ENCODE data around the gene P2RY11.

The P2RY11 gene

DNA sequence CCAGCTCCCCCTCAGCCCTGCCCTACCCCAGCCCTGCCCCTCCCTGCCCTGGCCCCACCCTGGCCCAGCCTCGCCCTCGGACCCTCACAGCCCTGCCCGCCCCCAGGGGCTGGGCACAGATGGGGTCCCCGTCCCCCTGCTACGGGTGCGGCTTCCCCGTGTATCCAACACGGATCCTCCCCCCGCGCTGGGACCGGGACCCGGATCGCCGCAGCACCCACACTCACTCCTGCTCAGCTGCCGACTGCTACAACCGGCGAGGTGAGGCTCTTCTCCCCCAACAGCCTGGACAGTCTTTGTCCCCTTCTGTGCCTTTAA lies 20.2 kb upstream of the P2RY11 start:
- peak overlapping the region in 4 of 11 experiments; percentile 19 to 46 (median 32); a peak in 3 of 22 replicates for H3K9ac ChIP-seq
- peak overlapping the region in 8 of 11 experiments; percentile 35 to 79 (median 60); a peak in 12 of 22 replicates for H3K4me2 ChIP-seq
- H3K9me3 ChIP-seq (replicated peaks in 1 of 11), result no peaks in the 10 kb centered on the region
- H3K27me3 ChIP-seq, result no peaks in the 10 kb centered on the region
- no peak overlapping the region for H3K4me3 ChIP-seq
- no peak for TF ChIP-seq Cebpa-rat (IDR thresholded peaks at IDR 0.05)
- peaks cover 19 to 52% (median 39%) of the 10 kb centered on the region in 11 experiments; a peak in 21 of 22 replicates for H3K36me3 ChIP-seq
- H3K27ac ChIP-seq, result peak overlapping the region in 5 of 11 experiments; percentile 6 to 48 (median 30); a peak in 5 of 22 replicates
- peaks cover 0 to 17% (median 0%) of the 10 kb centered on the region in 11 experiments; a peak in 4 of 22 replicates for H4K20me1 ChIP-seq
- peaks cover 16 to 37% (median 29%) of the 10 kb centered on the region in 10 experiments for H3K4me1 ChIP-seq

DNA sequence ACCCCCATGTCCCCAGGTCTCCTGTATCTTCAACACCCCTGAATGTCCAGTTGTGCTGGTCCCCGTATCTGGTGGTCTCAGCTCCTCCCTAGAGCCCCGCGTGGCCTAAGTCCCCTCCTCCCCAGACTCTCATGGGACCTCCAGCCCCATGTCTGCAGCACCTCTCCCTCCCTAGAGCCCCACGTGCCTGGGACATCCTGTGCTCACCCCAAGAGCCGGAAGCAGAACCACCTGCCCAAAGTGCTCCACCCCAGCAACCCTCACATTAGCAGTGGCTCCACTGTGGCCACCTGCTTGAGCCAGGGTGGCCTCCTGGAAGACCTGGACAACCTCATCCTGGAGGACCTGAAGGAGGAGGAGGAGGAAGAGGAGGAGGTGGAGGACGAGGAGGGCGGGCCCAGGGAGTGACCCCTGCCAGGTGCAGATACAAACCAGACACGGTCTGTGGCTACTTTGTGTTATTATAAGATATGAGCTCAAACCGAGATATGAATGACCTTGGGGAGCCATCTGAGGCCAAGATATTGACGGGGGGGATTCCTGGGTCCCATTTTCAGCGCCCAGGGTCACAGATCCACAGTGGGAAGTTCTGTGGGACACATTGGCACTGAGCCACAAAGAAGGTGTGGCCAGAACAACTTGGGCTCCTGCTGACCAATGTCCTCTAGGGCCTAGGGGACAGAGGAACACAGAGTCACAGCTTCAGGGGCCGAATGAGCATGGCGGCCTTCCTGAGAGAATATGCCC lies 19.4 kb upstream of the P2RY11 start:
- Histone ChIP-seq H3K36me3 (peaks cover 19 to 52% (median 39%) of the 10 kb centered on the region in 11 experiments; a peak in 21 of 22 replicates), H4K20me1 (peaks cover 0 to 17% (median 0%) of the 10 kb centered on the region in 11 experiments; a peak in 4 of 22 replicates), H3K27ac (peak overlapping the region in 6 of 11 experiments; percentile 6 to 48 (median 26); a peak in 8 of 22 replicates), H3K4me3 (no peak overlapping the region), H3K9ac (peak overlapping the region in 4 of 11 experiments; percentile 19 to 46 (median 32); a peak in 3 of 22 replicates), H3K9me3 (replicated peaks in 1 of 11) (no peaks in the 10 kb centered on the region), H3K4me1 (peaks cover 21 to 37% (median 33%) of the 10 kb centered on the region in 10 experiments), H3K4me2 (peak overlapping the region in 8 of 11 experiments; percentile 35 to 79 (median 60); a peak in 14 of 22 replicates), H3K27me3 (no peaks in the 10 kb centered on the region)
- TF ChIP-seq Cebpa-rat (IDR thresholded peaks at IDR 0.05), result no peak

DNA sequence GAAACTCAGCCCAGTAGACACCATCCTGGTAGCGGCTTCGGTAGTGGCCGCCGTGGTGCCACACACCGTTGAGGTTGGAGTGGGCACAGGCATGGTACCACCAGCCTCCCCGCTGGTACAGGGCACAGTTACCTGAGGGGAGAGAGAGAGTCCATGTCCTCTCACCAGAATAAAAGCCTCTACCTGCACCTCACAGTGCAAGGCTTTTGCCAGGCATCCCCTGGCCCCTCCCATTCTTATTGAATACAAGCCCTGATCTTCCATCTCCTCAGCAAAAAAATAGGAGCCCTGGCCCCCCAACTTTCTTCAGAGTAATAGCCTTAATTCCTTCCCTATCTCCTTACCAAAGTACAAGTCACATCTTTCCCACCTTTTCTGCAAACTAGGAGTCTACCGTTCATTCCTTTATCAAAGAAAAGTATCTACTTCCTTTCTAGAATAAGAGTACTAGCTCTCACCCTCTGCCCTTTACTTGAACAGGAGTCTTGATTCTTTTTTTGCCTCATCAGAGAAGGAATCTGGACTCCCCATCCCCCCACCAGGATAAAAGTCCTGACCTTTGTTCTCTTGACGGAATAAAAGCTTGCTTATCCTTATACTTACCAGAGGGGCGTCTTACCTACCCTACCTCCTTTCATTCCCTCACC lies 18.7 kb upstream of the P2RY11 start:
- Histone ChIP-seq H3K9ac (no peak overlapping the region), H3K36me3 (peaks cover 19 to 52% (median 39%) of the 10 kb centered on the region in 11 experiments; a peak in 21 of 22 replicates), H3K4me3 (no peak overlapping the region), H3K27ac (peak overlapping the region in 2 of 11 experiments; percentile 13 to 48; a peak in 1 of 22 replicates), H3K27me3 (no peaks in the 10 kb centered on the region), H3K4me1 (peaks cover 19 to 38% (median 33%) of the 10 kb centered on the region in 10 experiments), H3K4me2 (peak overlapping the region in 3 of 11 experiments; percentile 60 to 79 (median 68); a peak in 4 of 22 replicates), H3K9me3 (replicated peaks in 1 of 11) (no peaks in the 10 kb centered on the region), H4K20me1 (peaks cover 0 to 17% (median 0%) of the 10 kb centered on the region in 11 experiments; a peak in 3 of 22 replicates)
- no peak for TF ChIP-seq Cebpa-rat (IDR thresholded peaks at IDR 0.05)

DNA sequence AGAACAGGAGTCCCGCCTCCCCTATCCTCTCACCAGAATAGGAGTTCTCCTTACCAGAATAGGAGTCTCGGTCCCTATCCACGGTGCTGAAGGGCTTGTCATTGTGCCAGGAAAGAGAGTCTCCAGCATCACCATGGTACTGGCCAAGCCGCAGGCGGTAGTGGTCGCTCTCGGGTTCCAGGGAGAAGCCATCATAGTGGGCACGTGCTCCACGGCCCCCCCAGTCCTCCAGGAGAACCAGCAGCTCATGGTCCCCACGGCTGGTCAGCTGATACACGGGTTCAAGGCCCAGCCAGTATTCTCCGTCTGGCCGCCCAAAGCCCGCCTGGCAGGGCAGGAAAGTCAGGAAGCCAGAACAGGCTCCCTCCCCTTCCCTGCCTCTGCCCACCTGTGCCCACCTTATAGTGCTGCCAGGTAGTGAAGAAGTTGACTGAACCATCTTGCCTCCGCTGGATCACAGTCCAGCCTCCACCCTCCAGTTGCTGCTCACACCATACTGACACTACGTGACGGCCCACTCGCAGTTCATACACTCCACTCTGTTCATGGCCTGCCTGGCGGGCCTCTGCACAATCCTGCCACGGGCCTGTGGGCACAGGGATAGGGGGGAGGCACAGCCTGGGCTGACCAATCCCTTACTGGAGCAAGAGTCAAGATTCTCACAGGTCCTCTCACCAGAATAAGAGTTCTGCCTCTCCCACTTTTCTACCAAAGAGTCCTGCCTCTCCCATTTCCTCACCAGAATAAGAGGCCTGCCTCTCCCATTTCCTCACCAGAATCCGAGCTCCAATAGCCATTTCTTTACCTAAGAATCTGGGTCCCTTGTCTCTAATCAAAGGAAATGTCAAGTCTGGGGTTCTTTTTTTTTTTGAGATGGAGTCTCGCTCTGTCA lies 18.0 kb upstream of the P2RY11 start:
- Histone ChIP-seq H3K27me3 (no peaks in the 10 kb centered on the region), H3K4me2 (no peak overlapping the region), H3K9me3 (replicated peaks in 1 of 11) (no peaks in the 10 kb centered on the region), H4K20me1 (peaks cover 0 to 17% (median 0%) of the 10 kb centered on the region in 11 experiments; a peak in 3 of 22 replicates), H3K27ac (no peak overlapping the region), H3K9ac (no peak overlapping the region), H3K4me3 (no peak overlapping the region), H3K4me1 (peaks cover 26 to 43% (median 33%) of the 10 kb centered on the region in 10 experiments), H3K36me3 (peaks cover 19 to 52% (median 39%) of the 10 kb centered on the region in 11 experiments; a peak in 21 of 22 replicates)
- no peak for TF ChIP-seq Cebpa-rat (IDR thresholded peaks at IDR 0.05)

DNA sequence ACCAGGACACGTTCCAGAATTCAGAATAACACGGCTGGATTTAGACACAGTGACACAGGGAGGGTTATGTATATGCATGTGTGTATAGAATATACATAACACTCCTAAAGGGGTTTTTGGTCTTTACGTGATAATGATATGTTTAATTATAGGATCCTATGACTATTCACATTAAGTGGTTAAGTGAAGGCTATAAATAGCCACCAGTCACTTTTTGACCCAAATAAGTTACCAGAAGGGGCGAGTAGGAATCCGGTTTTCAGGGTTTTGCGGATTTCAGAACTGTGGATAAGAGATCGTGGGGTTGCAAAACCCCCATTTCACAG lies 15.9 kb upstream of the P2RY11 start:
- no peak for TF ChIP-seq Cebpa-rat (IDR thresholded peaks at IDR 0.05)
- Histone ChIP-seq H3K27me3 (no peaks in the 10 kb centered on the region), H4K20me1 (peaks cover 0 to 13% (median 0%) of the 10 kb centered on the region in 11 experiments; a peak in 2 of 22 replicates), H3K36me3 (peaks cover 9 to 33% (median 24%) of the 10 kb centered on the region in 11 experiments; a peak in 21 of 22 replicates), H3K9ac (peak overlapping the region in 1 of 11 experiments; percentile 53; a peak in 1 of 22 replicates), H3K4me3 (peak overlapping the region in 3 of 10 experiments; percentile 6 to 43 (median 27); a peak in 2 of 20 replicates), H3K4me1 (peaks cover 33 to 56% (median 41%) of the 10 kb centered on the region in 10 experiments), H3K27ac (no peak overlapping the region; a peak in 2 of 22 replicates), H3K9me3 (replicated peaks in 1 of 11) (no peaks in the 10 kb centered on the region), H3K4me2 (peak overlapping the region; percentile 53 to 97 (median 70))

DNA sequence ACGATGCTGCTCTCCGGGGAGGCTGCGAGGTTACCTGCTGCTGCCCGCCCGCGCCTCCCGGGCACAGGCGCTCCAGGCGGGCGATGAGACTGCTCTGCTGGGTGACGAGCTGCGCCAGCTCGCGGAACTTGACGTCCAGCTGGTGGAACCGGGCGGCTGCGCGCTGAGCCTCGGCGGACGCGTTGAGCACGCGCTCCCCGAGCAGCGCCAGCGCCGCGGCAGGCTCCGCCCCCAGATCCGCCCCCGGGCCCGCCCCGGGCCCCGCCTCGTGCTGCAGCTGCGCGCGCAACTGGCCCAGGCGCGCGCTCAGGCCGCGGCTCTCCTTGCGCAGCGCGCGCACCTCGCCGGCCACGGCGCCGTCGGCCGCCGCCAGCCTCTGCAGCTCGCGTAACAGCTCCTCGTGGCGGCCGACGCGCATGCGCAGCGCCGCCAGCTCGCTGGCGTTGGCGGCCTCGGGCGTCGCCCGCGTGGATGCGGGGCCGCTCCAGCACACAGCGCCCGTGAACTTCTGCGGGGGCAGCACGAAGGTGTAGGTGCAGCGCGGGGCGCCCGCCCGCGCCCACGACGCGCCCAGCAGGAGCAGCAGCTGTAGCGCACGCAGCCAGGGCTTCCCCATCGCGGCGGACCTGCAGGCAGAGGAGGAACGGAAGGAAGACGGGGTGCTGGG lies 15.4 kb upstream of the P2RY11 start:
- no peaks in the 10 kb centered on the region for H3K9me3 ChIP-seq (replicated peaks in 1 of 11)
- H3K27me3 ChIP-seq, result no peaks in the 10 kb centered on the region
- H3K36me3 ChIP-seq, result peaks cover 9 to 28% (median 24%) of the 10 kb centered on the region in 11 experiments; a peak in 21 of 22 replicates
- peaks cover 0 to 13% (median 0%) of the 10 kb centered on the region in 11 experiments; a peak in 2 of 22 replicates for H4K20me1 ChIP-seq
- peak overlapping the region; percentile 92 to 98 (median 93) for H3K4me2 ChIP-seq
- H3K4me1 ChIP-seq, result peaks cover 38 to 61% (median 45%) of the 10 kb centered on the region in 10 experiments
- peak overlapping the region; percentile 71 to 86 (median 82); a peak in 21 of 22 replicates for H3K9ac ChIP-seq
- peak overlapping the region; percentile 39 to 91 (median 88); a peak in 20 of 22 replicates for H3K27ac ChIP-seq
- TF ChIP-seq Cebpa-rat (IDR thresholded peaks at IDR 0.05), result no peak
- H3K4me3 ChIP-seq, result peak overlapping the region; percentile 38 to 68 (median 54); a peak in 18 of 20 replicates

DNA sequence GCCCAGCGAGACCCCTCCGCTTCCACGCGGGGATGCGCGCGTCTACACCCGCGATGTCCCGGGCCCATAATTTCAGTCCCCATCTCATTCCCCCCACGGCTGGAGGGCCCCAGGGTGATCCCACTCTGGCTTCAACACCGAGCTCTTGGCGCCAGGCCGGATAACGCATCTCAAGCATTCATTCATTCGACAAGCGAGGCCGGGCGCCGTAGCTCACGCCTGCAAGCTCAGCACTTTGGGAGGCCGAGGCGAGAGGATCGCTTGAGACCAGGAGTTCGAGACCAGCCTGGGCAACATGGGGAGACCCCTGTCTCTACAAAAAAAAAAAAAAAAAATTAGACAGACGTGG lies 14.9 kb upstream of the P2RY11 start:
- peak overlapping the region; percentile 71 to 86 (median 82); a peak in 21 of 22 replicates for H3K9ac ChIP-seq
- H3K4me2 ChIP-seq, result peak overlapping the region; percentile 92 to 98 (median 93)
- H4K20me1 ChIP-seq, result peaks cover 0 to 12% (median 0%) of the 10 kb centered on the region in 11 experiments; a peak in 2 of 22 replicates
- H3K27ac ChIP-seq, result peak overlapping the region; percentile 39 to 91 (median 88); a peak in 20 of 22 replicates
- no peaks in the 10 kb centered on the region for H3K9me3 ChIP-seq (replicated peaks in 1 of 11)
- H3K36me3 ChIP-seq, result peaks cover 9 to 24% (median 22%) of the 10 kb centered on the region in 11 experiments; a peak in 21 of 22 replicates
- H3K4me3 ChIP-seq, result peak overlapping the region; percentile 38 to 68 (median 54); a peak in 18 of 20 replicates
- no peak for TF ChIP-seq Cebpa-rat (IDR thresholded peaks at IDR 0.05)
- H3K27me3 ChIP-seq, result no peaks in the 10 kb centered on the region
- H3K4me1 ChIP-seq, result peaks cover 41 to 63% (median 46%) of the 10 kb centered on the region in 10 experiments

Measured in BLaER1 treated with 17β-estradiol and CSF1 and Interleukin-3, amounts not matched to agents 10 nM and 100 nM (cell line).